RWPE2 (cell line): ENCODE measurements around the gene BCL2L12.

ENCODE experiments used
- ATAC-seq: fragments of 200-7000 bp; cut with Tn5 transposase; 3 replicates; pipeline ENCODE4 v1.9.1; 2021; ENCODE audit warnings: low read depth
- DNase-seq: peaks from one replicate; pipeline ENCODE4 v3.0.0-alpha.2; 2020; ENCODE audit warnings: low spot score
- H3K27ac ChIP-seq: fragments of 450-650 bp; 2 replicates; pipeline ENCODE4 v1.5.1; 2017; ENCODE audit warnings: mild to moderate bottlenecking; ENCODE audit not compliant: poor library complexity, severe bottlenecking
- H3K27me3 ChIP-seq: fragments of 250-450 bp; sonication (Bioruptor Pico); 2 replicates; pipeline ENCODE4 v1.5.1; 2021; ENCODE audit warnings: mild to moderate bottlenecking, moderate library complexity; ENCODE audit not compliant: insufficient read depth, poor library complexity, severe bottlenecking
- H3K36me3 ChIP-seq: fragments of 250-450 bp; sonication (Bioruptor Pico); 2 replicates; pipeline ENCODE4 v1.5.1; 2020; ENCODE audit warnings: low read depth, mild to moderate bottlenecking, moderate library complexity
- H3K4me1 ChIP-seq: fragments of 250-450 bp; sonication (Bioruptor Pico); 2 replicates; pipeline ENCODE4 v1.5.1; 2021; ENCODE audit warnings: mild to moderate bottlenecking, moderate library complexity; ENCODE audit not compliant: insufficient read depth, poor library complexity, severe bottlenecking
- H3K4me3 ChIP-seq: fragments of 250-450 bp; sonication (Bioruptor Pico); 2 replicates; pipeline ENCODE4 v1.5.1; 2021; ENCODE audit warnings: mild to moderate bottlenecking, moderate library complexity; ENCODE audit not compliant: severe bottlenecking
- H3K9me3 ChIP-seq: fragments of 250-450 bp; sonication (Bioruptor Pico); 2 replicates; pipeline ENCODE4 v1.5.1; 2021; ENCODE audit warnings: mild to moderate bottlenecking, moderate library complexity; ENCODE audit not compliant: severe bottlenecking
- TF ChIP-seq, protein P1 (sequence below): fragments of 450-650 bp; IDR thresholded peaks from one replicate; pipeline ENCODE4 v1.5.1; 2017; ENCODE audit warnings: mild to moderate bottlenecking, moderate library complexity; ENCODE audit not compliant: poor library complexity, severe bottlenecking

The BCL2L12 gene

DNA sequence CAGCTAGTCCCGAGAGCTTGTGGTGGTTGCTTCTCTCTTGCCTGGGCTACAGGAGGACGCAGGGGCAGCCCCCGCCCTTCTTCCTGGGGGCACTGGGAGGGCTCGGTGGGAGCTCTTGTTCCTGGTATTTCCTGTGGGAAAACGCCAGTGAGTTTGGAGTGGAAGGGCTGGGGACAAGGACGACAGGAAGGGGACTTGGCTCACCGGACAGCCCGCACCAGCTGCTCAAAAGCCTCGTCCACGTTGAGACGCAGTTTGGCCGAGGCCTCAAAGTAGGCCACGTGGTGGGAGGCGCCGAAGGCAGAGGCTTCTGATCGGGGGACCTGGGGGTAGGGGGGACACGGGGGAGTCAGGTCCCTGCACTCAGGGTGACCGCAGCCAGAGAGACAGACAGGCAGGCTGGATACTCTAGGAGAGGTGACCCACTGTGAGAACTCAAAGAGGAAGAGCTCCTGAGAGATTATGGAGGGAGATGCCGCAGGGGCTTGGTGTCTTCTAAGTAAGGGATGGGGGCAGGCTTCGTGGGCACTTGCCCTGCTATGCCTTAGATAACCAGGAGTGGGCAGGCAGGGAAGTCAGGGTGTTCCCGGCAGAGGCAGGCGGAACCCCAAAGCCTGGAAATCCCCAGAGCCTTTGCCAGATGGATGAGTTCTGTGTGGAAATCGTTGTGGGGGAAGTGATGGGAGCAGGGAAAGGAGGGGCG lies 30.1 kb upstream of the BCL2L12 start:
- no peak overlapping the region for H3K4me3 ChIP-seq
- H3K9me3 ChIP-seq, result no peaks in the 10 kb centered on the region
- no peak overlapping the region for H3K27ac ChIP-seq
- DNase-seq (no peak), ATAC-seq (no peak)
- no peaks in the 10 kb centered on the region for H3K27me3 ChIP-seq
- TF ChIP-seq, protein P1, sequence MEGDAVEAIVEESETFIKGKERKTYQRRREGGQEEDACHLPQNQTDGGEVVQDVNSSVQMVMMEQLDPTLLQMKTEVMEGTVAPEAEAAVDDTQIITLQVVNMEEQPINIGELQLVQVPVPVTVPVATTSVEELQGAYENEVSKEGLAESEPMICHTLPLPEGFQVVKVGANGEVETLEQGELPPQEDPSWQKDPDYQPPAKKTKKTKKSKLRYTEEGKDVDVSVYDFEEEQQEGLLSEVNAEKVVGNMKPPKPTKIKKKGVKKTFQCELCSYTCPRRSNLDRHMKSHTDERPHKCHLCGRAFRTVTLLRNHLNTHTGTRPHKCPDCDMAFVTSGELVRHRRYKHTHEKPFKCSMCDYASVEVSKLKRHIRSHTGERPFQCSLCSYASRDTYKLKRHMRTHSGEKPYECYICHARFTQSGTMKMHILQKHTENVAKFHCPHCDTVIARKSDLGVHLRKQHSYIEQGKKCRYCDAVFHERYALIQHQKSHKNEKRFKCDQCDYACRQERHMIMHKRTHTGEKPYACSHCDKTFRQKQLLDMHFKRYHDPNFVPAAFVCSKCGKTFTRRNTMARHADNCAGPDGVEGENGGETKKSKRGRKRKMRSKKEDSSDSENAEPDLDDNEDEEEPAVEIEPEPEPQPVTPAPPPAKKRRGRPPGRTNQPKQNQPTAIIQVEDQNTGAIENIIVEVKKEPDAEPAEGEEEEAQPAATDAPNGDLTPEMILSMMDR, result no peak
- peaks cover 12% of the 10 kb centered on the region for H3K36me3 ChIP-seq
- no peaks in the 10 kb centered on the region for H3K4me1 ChIP-seq

DNA sequence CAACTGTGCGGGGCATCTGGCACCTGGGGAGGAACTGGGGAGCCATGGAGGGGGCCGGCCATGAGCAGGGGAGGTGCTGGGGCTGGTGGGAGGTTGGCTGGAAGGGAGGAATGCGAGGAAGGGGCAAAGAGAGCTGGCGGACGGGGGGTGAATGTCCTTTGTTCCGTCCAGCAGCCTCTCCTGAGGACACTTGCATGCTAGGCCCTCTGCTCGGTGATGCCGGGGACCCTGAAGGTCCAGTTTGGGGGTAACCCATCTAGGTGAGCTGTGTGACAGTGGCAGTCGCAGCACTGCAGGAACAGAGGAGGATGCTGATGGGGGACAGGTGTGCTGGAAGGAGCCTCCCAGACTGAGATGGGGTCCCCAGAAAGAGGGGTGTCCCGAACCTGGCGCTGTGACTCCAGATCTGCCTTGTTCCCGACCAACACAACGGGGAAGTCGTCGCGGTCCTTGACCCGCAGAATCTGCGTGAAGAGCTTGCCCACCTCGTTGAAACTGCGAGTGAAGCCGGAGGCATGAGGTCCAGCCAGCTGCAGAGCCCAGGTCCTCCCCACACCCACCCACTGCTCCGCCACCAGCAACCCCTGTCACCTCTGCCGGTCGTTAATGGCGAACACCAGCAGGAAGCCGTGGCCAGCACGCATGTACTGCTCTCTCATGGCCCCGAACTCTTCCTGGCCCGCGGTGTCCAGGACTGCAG lies 29.4 kb upstream of the BCL2L12 start:
- peaks cover 12% of the 10 kb centered on the region for H3K36me3 ChIP-seq
- H3K4me1 ChIP-seq, result no peaks in the 10 kb centered on the region
- DNase-seq, result no peak
- no peak for ATAC-seq
- H3K27me3 ChIP-seq, result no peaks in the 10 kb centered on the region
- TF ChIP-seq, protein P1, result no peak
- H3K4me3 ChIP-seq, result no peak overlapping the region
- no peak overlapping the region for H3K27ac ChIP-seq
- H3K9me3 ChIP-seq, result no peaks in the 10 kb centered on the region

GRCh38 chr19:49637821-49638738 lies 27.7 kb upstream of the BCL2L12 start:
- peaks cover 12% of the 10 kb centered on the region for H3K36me3 ChIP-seq
- peak overlapping the region; percentile 99 for H3K27ac ChIP-seq
- ATAC-seq (peak; percentile 29), DNase-seq (peak; percentile 86)
- no peaks in the 10 kb centered on the region for H3K4me1 ChIP-seq
- peak overlapping the region; percentile 23 for H3K4me3 ChIP-seq
- H3K27me3 ChIP-seq, result no peaks in the 10 kb centered on the region
- TF ChIP-seq, protein P1, result no peak
- H3K9me3 ChIP-seq, result no peaks in the 10 kb centered on the region

- TF ChIP-seq, protein P1, result no peak
- H3K27me3 ChIP-seq, result no peaks in the 10 kb centered on the region
- ATAC-seq (no peak), DNase-seq (peak; percentile 43)
- H3K27ac ChIP-seq, result peak overlapping the region; percentile 99
- peak overlapping the region; percentile 59 for H3K4me3 ChIP-seq
- peaks cover 9% of the 10 kb centered on the region for H3K36me3 ChIP-seq
- no peaks in the 10 kb centered on the region for H3K9me3 ChIP-seq
- no peaks in the 10 kb centered on the region for H3K4me1 ChIP-seq
Observed at GRCh38 chr19:49639401-49640112, 26.2 kb upstream of the BCL2L12 start.
